Uterus (tissue), 2 donors: ENCODE data around the gene ATP5MC2.

Source experiments
- CTCF ChIP-seq, 4 experiments: fragments of 200-600 bp in 2 of 4; fragments of 450-650 bp in 2 of 4; sonication (generic) in 2 of 4; IDR thresholded peaks; one replicate each; pipeline ENCODE4 v1.5.1; 2016 to 2019; ENCODE audit warnings: antibody characterized with exemption in 4 of 4, mild to moderate bottlenecking in 2 of 4, moderate library complexity in 1 of 4
- POLR2A ChIP-seq, 2 donors: fragments of 450-650 bp; IDR thresholded peaks; one replicate each; pipeline ENCODE4 v1.6.1; 2016; ENCODE audit warnings: antibody characterized with exemption in 2 of 2, mild to moderate bottlenecking in 1 of 2, moderate library complexity in 1 of 2

- TF ChIP-seq CTCF (IDR thresholded peaks at IDR 0.05) (no peak), POLR2A (IDR thresholded peaks at IDR 0.05) (no peak)
Measured at GRCh38 chr12:53722450-53723041, 46.7 kb upstream of the ATP5MC2 start.
